Posterior vena cava (tissue), 2 donors: Measurements from ENCODE around the gene EXD3. TPM values are rescaled to one million over a fixed set of nuclear protein-coding genes. Genes with fewer than 3 reads are reported as not detected.

Source experiments
- DNase-seq: peaks from one replicate; pipeline ENCODE4 v3.0.0-alpha.2; 2020; ENCODE audit warnings: low spot score
- intact Hi-C, 2 donors: fragments of 100-400 bp; cut with DNase I; formaldehyde crosslinking; loops; one replicate each; pipeline versions ENCODE4 v1.14.1 to v1.14.2; 2022 to 2023
- total RNA-seq, 2 donors: library from RNA; stranded (reverse); fragmentation: NEBNext Ultra II Directional; extraction: Animal tissue kit (Norgen Biotek cat#: 25700); gene quantifications; one replicate each; pipeline ENCODE4 v1.2.1, GENCODE V29; 2021
- donor health status: DM: yes; HTN: yes; CAD: no.
- donor health status: DM: yes; HTN: yes; CAD: no.

Gene EXD3
- total RNA-seq, 2 donors from 2014 or later: 13.9 to 14.6 TPM

GRCh38 chr9:137302449-137303150 lies 120.4 kb downstream of the EXD3 start:
- intact Hi-C loops: no loop called here
- no peak for DNase-seq

- DNase-seq: peak; percentile 95
- intact Hi-C loops: no loop called here
These were observed 120.9 kb downstream of the EXD3 start, which contains the start of gene NRARP for GRCh38 chr9:137302118-137302448. NRARP (minus strand) TSS chr9:137302271; CDS start chr9:137301928, 343 bp downstream.

DNA sequence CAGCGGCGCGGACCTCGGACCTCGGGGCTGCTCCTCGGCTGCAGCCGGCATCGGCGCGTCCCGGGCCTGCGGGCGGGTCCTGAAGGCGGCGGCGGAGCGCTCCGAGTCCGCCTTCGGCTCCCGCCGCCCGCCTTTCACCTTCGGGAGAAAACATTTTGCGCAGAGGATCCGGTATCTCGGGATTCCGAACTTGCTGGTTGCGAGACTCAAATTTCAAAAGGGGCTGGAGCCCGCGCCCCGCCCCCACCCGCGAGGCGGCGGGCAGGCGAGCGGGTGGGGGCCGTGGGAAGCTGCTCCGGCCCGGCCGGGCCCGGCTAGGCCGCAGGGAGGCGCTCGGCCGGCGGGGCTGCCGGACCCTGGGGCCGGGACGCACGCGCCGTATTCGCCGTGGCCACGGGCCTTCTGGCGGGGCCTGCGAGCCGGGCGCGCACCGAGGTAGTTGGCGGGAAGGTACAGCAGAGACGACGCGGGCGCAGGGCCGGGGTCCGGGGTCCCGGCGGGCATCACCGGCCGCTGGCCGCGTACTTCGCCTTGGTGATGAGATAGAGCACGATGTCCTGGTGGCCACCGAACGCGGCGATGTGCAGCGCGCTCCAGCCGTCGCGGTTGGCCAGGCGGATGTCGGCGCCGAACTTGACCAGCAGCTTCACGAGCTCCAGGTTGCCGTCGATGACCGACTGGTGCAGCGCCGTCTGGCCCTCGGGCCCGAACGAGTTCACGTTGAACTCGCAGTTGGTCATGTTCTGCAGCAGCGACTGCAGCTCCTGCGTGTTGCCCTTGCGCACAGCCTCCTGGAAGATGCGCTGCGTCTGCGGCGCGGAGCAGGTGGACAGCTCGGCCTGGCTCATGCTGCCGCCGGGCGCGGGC lies 121.6 kb downstream of the EXD3 start:
- intact Hi-C loops: no loop called here
- DNase-seq: no peak

DNA sequence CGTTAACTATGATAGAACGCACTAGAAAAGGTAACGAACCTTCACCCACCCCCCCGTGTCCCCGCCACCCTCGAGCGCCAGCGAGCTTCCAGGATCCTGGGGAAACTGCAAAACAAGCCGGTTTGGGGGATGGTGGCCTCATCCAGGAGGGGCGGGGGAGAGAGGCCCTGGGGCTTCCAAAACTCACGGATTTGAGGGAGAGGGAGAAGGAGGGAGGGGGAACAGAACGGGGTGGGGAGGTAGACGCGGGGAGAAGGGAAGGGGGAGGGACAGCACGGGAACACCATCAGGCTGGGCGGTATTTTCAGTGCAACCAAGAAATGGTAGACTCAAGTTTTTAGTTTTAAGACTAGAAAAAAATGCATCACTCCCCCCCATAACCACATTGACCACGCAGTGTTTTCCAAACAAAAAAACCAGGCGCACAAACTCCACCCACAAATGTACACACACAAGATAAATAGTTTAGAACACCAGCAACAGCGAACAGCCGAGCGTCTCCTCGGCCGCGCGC lies 122.3 kb downstream of the EXD3 start:
- intact Hi-C loops: no loop called here
- DNase-seq: no peak

DNA sequence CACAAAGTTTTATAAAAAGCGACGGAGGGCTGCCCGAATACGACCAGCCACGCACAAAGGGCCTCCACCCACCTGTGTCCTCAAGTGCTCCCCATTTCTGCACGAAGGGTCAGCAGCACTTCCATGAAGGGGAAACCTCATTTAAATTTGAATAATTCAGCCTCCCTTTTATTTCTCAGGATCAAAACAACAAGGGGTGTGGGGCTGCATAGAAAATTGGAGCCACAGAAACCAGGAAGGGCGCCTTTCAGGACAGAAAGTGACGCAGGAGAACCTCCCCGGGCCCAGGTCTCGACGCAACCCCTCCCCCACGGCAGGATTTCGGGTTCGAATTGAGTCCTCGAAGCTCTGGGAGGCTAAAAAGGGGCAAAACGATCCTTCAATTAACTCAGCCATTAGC lies 123.0 kb downstream of the EXD3 start:
- DNase-seq: no peak
- intact Hi-C loops: loop anchor here in 1 of 2 donors (5.0 kb wide), 1 partner anchor 107 kb away; no protein-coding TSS in a partner anchor

DNA sequence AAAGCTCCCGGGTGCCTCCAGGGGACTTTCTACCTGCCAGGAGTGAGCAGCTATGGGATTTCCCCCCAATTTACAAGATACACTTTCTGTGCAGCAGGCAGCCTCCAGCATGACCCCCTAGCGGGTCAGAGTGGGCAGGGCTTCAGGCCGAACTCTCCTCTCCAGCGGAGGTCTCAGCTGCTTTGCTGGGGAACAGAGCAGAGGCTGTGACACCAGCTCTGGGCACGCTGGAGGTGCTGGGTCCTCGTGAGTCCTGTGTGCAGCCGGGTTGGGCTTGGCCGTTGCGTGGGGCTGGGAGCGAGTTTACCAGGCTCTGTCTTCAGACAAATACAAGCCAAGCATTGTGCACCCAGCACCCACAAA lies 123.8 kb downstream of the EXD3 start:
- no peak for DNase-seq
- intact Hi-C loops: loop anchor here in 1 of 2 donors (5.0 kb wide), 1 partner anchor 108 kb away; no protein-coding TSS in a partner anchor

GRCh38 chr9:137298401-137299202 lies 124.4 kb downstream of the EXD3 start:
- intact Hi-C loops: loop anchor here in 1 of 2 donors (5.0 kb wide), 1 partner anchor 109 kb away; no protein-coding TSS in a partner anchor

DNA sequence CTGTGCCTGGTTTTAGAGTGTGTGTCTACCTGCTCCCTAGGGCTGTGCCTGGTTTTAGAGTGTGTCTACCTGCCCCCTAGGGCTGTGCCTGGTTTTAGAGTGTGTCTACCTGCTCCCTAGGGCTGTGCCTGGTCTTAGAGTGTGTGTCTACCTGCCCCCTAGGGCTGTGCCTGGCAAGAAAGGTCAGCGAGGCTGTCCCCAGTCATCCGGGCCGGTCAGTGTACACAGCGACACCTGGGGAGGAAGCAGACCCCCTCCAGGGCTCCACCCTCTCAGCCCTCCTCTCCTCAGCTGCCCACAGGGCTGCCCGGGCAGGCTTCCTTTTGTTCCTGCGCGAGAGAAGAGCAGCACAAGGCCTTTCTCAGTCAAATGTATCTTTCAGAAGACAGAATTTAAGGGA lies 125.0 kb downstream of the EXD3 start:
- intact Hi-C loops: loop anchor here in 1 of 2 donors (5.0 kb wide), 1 partner anchor 109 kb away; no protein-coding TSS in a partner anchor
- no peak for DNase-seq

More at GRCh38 chr9:137298401-137299202, 124.4 kb downstream of the EXD3 start:
- DNase-seq: no peak

DNA sequence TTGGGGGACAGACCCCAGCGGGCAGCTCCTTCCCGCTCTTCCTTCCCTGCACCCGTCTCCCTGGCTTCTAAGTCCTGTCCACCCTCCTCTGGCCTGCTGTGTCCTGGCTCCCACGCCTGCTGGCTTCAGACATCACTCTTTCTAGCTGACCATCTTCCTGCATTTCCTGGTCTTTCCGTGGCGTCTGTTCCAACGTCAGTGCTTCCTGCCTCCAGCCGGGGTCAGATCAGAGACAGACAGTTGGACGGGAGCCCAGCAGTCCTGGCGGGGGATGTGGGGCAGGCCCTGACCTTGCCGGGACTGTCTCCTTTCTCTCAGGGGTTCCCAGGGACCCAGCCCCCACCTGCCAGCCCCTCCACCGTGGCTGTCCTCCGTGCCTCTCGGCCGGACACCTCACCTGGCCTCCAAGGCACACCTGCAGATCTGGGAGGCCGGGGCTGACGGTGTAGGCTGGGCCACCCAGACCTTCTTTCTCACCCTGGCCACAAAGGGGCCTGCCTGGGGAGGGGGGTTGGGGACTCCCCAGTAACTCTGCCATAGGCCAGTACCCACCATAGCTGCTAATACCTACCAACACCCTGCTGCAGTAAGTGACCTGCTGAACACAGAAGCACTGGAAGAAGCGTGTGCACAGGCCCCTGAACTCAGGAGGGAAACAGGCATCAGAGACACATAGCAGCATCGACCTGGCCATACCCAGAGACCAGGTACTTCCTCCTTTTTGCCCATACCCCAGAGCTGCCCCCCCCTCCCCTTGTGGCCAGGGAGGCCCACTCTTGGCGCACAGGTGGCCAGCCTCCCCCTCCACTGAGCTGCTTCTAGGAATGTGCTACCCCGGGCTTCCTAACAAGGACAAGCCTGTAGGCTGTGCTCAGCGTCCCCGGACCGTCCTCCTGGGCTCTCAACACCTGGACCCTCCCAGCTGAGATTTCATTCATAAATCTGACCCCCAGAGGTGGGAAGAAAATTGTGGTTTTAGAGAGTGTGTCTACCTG lies 126.0 kb downstream of the EXD3 start:
- intact Hi-C loops: loop anchor here in 1 of 2 donors (5.0 kb wide), 1 partner anchor 110 kb away; no protein-coding TSS in a partner anchor
- DNase-seq: no peak

DNA sequence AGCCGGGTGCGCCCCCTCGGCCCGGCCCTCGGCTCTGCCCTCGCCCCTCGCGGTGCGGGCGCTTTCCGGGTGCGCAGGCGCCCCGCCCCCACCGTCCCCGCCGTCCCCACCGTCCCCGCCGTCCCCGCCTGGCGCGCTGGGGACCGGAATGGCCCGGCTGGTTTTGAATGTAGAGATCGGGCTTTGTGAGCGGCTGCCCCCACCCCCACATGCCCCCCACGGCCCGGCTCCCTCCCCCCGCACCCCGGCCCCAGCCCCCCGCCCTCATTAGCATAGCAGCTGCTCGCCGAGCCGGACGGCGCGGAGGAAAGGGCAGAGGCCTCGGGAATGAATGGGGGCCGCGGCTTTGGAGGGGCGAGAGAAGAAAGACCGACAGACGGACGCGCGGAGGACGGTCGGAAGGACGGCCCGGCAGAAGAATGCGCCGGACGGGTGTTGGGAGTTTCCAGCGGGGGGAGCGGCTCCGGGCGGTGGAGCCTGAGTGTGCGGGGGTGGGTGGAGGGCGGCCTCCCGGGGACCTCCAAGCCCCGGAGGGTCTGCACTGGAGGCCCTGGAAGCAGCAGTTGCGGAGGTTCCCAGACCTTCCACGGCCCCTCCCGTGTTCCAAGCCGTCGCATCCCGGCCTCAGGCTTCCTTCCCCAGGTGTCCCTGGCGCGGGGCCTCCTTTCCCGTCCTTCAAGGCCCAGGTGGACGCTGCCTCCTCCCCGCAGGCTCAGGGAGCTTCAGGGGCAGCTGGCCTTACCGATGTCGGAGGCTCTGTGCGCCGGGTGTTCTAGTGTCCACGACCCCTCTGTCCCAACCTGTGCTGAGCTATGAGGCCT lies 126.9 kb downstream of the EXD3 start:
- DNase-seq: no peak
- intact Hi-C loops: loop anchor here in 1 of 2 donors (5.0 kb wide), 1 partner anchor 111 kb away; no protein-coding TSS in a partner anchor

DNA sequence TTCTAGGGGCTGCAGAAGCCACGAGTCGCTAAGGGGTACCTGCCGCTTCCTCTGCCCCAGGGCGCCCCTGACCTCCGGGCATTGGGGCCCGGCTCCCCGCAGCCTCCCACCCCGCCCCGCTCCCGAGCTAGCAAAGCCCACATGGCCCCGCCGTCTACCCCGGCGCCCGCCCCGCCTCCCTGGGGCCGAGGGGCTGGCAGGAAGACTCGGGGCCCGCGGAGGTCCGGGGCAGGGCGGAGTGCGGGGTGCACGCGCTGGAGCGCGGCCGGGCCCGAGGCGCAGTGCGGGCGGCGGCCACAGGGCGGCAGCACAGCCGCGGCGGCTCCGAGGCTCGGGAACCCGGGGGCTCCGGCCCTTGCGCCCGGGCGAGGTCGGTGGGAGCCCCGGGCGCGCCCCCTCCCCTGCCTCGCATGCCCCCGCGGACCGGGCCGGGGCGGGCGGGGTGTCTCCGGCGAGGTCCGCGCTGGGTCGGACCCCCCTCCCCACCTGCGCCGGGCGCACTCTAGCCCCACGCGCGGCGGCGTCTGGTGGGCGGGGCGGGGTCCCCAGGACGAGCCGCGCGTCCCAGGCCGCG lies 127.6 kb downstream of the EXD3 start:
- DNase-seq: no peak
- intact Hi-C loops: loop anchor here in 1 of 2 donors (5.0 kb wide), 1 partner anchor 112 kb away; no protein-coding TSS in a partner anchor

GRCh38 chr9:137294681-137295237 lies 128.2 kb downstream of the EXD3 start:
- intact Hi-C loops: loop anchor here in 1 of 2 donors (5.0 kb wide), 1 partner anchor 113 kb away; no protein-coding TSS in a partner anchor

DNA sequence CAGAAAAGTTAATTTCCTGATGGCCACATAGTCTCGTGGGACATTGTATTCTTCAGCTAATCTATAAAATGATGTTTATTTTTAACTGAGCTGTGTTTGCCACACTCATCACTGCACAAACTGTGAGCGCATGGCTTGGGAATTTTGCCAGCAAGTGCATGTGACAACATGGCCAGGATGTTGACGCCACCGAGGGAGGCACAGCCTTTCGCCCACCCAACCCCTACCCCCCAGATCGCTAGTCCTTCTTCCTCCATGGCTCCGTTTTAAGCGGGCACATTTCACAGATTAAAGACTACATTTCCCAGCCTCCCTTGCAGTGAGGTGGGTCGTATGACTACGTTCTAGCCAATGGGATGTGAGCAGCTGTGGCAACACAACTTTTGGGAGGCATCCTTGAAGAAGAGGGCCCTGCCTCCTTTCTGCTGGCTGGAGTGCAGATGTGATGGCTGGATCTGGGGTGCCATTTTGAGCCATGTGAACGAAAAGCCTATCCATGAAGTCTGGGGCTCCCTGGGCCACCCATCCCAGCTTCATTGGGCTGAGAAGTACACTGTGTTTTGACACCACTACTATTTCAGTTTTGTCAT lies 128.8 kb downstream of the EXD3 start:
- intact Hi-C loops: no loop called here
- DNase-seq: no peak

More at GRCh38 chr9:137294681-137295237, 128.2 kb downstream of the EXD3 start:
- no peak for DNase-seq

- no peak for DNase-seq
- intact Hi-C loops: no loop called here
These were observed 129.4 kb downstream of the EXD3 start for GRCh38 chr9:137293482-137294090.

DNA sequence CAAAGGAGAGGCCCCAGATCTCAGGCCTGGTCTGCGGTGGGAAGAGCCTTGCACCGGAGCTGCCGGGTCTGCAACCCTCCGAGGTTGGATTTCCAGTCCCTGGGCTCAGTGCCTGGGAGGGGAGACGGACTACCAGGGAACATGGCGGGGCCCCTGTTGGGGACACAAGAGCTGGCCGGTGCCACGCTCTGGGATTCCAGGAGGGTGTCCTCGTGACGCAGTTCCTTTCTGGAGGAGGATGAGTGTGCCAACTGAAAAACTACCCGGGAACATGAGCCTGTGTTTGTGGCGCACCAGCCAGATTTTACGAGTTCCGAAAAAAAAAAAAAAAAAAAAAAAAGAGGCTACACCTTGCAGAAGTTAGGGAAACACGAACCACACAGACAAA lies 129.9 kb downstream of the EXD3 start:
- intact Hi-C loops: no loop called here
- DNase-seq: no peak

DNA sequence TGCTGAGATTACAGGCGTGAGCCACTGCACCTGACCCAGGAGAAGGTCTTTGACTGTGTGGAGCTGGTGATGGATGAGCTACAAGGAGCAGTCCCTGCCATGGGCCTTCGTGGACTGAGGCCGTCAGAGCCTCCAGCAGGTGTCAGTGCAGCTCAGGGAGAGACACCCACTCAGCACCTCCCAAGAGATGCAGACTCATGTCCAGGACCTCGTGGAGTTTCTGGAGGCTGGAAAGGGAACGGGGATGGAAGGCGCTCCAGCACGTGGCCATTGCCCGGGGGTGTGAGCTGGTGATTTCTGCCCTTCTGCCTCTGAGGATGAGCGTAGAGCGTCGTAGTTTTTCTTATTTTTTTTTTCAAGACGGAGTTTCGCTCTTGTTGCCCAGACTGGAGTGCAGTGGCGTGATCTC lies 136.0 kb downstream of the EXD3 start:
- intact Hi-C loops: no loop called here
- no peak for DNase-seq
